ENCODE data around the gene AMER3.

GRCh38 chr2:130786076-130786475 lies 30.7 kb downstream of the AMER3 start:
- TF ChIP-seq CTCF (IDR thresholded peaks at IDR 0.05) (no peak), POLR2A (IDR thresholded peaks at IDR 0.05) (no peak)
